ENCODE data around the gene COX4I1. TPM values are rescaled to one million over a fixed set of nuclear protein-coding genes. Genes with fewer than 3 reads are reported as not detected.

COX4I1 gene
- total RNA-seq, 1 experiment from 2014 or later, result 839 TPM

DNA sequence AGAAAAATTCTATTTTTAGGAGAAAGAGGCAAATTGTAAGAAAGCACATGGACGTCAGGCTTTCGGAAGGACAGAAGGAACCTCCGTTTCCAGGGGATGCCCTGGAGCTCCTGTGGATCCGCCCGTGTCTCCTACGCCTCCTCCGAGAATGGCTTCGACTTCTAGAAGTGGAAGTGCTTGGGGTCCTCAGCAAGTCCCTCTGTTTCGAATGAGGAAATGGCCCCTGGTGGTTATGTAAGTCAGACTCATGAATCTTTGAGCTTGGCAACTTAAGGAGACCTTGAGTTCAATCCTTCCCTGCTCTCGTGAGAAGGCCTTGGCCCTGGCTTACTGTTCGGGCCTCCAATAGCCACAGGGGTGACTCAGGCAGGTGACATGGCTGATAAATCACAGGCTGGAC lies 38.9 kb downstream of the COX4I1 start:
- RAD21 ChIA-PET (ENCODE audit: low non-redundant PET in 1 of 2, low total read pairs in 2 of 2, uncharacterized antibody in 2 of 2, unreplicated experiment in 2 of 2), result no interaction called here
- no TSS peak for BruUV-seq (replicated peaks)
- no peak for ATAC-seq
- Histone ChIP-seq H3K4me2 (ENCODE audit: low read length) (no peak overlapping the region), H3K4me1 (ENCODE audit: control insufficient read depth in 1 of 2, insufficient read depth in 2 of 2, low read length in 2 of 2) (no peaks in the 10 kb centered on the region), H3K27me3 (ENCODE audit: insufficient read depth, low read length) (peaks cover 32% of the 10 kb centered on the region), H3K9ac (ENCODE audit: low read length) (no peak overlapping the region), H3K4me3 (replicated peaks in 1 of 2; ENCODE audit: low read depth in 1 of 2, low read length in 2 of 2) (no peak overlapping the region), H3K79me2 (ENCODE audit: insufficient read depth, low read length) (no peaks in the 10 kb centered on the region), H3K9me3 (ENCODE audit: control insufficient read depth in 1 of 2, insufficient read depth in 1 of 2, low read depth in 1 of 2, low read length in 2 of 2) (no peaks in the 10 kb centered on the region; a peak in 1 of 4 replicates), H4K20me1 (ENCODE audit: insufficient read depth) (no peaks in the 10 kb centered on the region), H3K9me2 (ENCODE audit: insufficient read depth) (no peaks in the 10 kb centered on the region), H2AFZ (ENCODE audit: low read depth, low read length, poor library complexity, severe bottlenecking) (no peak overlapping the region), H3K27ac (ENCODE audit: low read depth, low read length) (no peak overlapping the region), H3K36me3 (ENCODE audit: control insufficient read depth in 1 of 2, insufficient read depth in 2 of 2, low read length in 2 of 2) (no peaks in the 10 kb centered on the region)
- TF ChIP-seq ELF1 (IDR thresholded peaks at IDR 0.05; ENCODE audit: borderline replicate concordance, low read depth), result no peak
- TF ChIP-seq CBX3 (IDR thresholded peaks at IDR 0.05; ENCODE audit: low read depth), result no peak
- TF ChIP-seq ZNF274 (IDR thresholded peaks at IDR 0.05; ENCODE audit: low read depth, low read length), result no peak
- TF ChIP-seq SIN3A (IDR thresholded peaks at IDR 0.05; ENCODE audit: low read depth), result no peak
- no peak for TF ChIP-seq JUND (IDR thresholded peaks at IDR 0.05)
- no peak for TF ChIP-seq CTCF (IDR thresholded peaks at IDR 0.05 in 2 of 3, conservative IDR thresholded peaks at IDR 0.05 in 1 of 3; ENCODE audit: borderline replicate concordance in 1 of 3, insufficient read depth in 1 of 3, low read depth in 2 of 3, low read length in 2 of 3)
- TF ChIP-seq SP1 (IDR thresholded peaks at IDR 0.05; ENCODE audit: low read depth), result no peak
- TF ChIP-seq ZFX (IDR thresholded peaks at IDR 0.05), result no peak
- no peak for TF ChIP-seq SRF (IDR thresholded peaks at IDR 0.05; ENCODE audit: low read depth)
- no peak for TF ChIP-seq POLR2A (IDR thresholded peaks at IDR 0.05; ENCODE audit: borderline replicate concordance, extremely low read depth, insufficient read depth, insufficient read length)
- no peak for TF ChIP-seq MAX (IDR thresholded peaks at IDR 0.05)
- no peak for TF ChIP-seq EGR1 (IDR thresholded peaks at IDR 0.05; ENCODE audit: low read depth)
- TF ChIP-seq EZH2phosphoT487 (IDR thresholded peaks at IDR 0.05; ENCODE audit: borderline replicate concordance), result no peak
- TF ChIP-seq ATF3 (IDR thresholded peaks at IDR 0.05), result no peak
- no peak for TF ChIP-seq YY1 (IDR thresholded peaks at IDR 0.05; ENCODE audit: extremely low read depth, insufficient replicate concordance, low read depth, low read length)
- POLR2A ChIA-PET, result no interaction called here
- no peak for DNase-seq (ENCODE audit: low read depth, low spot score)
- CTCF ChIA-PET, result no interaction called here
- intact Hi-C loops (cut with micrococcal nuclease), result no loop called here

All from HCT116 (cell line).